ENCODE measurements around the gene LUC7L.

DNA sequence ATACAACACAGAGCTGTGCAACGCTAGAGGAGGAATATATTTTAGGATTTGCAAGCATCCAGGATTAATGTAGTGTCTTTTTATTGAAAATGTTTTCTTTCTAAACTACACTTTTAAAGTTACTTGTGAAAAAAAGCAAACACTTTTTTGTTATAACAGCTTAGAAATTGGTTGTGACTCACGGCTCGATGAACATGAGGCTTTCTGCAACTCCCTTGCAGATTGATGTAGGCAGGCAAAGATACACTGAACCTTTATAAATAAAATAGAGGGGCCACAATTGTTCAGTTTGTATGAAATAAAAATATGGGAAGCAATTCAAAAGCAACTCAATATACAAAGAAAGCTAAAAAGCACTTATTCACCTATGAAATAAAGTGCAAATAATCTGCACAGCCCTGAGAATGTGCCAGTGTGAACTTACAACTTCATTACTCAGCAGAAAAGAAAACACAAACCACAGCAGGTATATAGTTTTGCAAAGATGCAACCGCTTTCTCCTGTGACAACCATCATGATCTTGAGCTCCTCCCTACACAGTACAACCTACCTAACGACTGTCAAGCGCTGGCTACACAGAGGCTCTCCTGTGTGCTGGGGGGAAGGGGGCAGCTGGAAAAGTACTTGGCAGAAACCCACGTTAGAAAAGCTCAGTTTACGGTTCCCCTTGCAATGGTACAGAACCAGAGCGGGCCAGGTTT is 948 bp downstream of the LUC7L start:
- no peak for TF ChIP-seq EZH2 (IDR thresholded peaks at IDR 0.05)
- no peak for TF ChIP-seq POLR2AphosphoS5 (IDR thresholded peaks at IDR 0.05; ENCODE audit: borderline replicate concordance, low read depth, low read length)
- TF ChIP-seq FOXP2 (optimal IDR thresholded peaks at IDR 0.05; ENCODE audit: control extremely low read depth, extremely low read length, insufficient read depth): no peak

Data from SK-N-MC (cell line).